Measurements from ENCODE around the gene POLR3E. TPM values are rescaled to one million over a fixed set of nuclear protein-coding genes. Genes with fewer than 3 reads are reported as not detected.

The POLR3E gene, protein sequence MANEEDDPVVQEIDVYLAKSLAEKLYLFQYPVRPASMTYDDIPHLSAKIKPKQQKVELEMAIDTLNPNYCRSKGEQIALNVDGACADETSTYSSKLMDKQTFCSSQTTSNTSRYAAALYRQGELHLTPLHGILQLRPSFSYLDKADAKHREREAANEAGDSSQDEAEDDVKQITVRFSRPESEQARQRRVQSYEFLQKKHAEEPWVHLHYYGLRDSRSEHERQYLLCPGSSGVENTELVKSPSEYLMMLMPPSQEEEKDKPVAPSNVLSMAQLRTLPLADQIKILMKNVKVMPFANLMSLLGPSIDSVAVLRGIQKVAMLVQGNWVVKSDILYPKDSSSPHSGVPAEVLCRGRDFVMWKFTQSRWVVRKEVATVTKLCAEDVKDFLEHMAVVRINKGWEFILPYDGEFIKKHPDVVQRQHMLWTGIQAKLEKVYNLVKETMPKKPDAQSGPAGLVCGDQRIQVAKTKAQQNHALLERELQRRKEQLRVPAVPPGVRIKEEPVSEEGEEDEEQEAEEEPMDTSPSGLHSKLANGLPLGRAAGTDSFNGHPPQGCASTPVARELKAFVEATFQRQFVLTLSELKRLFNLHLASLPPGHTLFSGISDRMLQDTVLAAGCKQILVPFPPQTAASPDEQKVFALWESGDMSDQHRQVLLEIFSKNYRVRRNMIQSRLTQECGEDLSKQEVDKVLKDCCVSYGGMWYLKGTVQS
- 19.5 TPM for total RNA-seq

DNA sequence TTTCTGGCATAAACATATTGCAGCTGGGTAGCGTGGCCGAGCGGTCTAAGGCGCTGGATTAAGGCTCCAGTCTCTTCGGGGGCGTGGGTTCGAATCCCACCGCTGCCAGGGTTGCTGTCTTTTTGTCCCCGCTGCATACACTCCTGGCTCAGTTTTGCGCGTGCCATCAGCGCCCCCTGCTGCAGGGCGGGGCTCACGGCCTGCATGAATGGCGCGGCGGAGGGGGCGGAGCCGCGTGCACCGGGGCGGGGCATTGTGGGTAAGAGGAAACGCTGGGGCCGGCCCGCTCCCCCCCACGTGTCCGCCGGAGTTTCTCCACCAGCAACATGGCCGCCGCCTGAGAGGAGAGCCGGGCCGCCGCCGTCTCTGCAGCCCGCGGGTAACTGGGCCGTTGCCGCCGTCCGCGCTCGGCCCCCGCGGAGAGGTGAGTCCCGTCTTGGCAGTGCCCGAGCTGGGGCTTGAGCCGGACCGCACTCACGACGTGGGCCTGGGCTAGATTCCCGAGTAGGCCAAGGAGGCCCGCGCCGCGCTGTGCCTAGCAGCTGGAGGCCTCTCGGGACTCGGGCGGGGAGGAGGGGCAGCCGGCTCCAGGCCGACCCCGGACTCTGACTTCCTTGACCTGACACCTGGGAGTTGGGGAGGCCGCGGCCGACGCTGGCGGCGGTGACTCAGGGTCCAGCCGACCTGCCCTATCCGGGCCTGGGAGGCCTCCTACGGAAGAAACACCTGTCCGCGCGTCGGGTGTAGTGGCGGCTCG, at the start of gene POLR3E:
POLR3E (plus strand) TSS at position 296 of the 757 bp plus-strand sequence. CDS start 5,560 bp downstream, outside the sequence.
- Histone ChIP-seq H3K4me3 (peak within 1 kb of the TSS; percentile 83 to 93), H3K27ac (peak within 1 kb of the TSS; percentile 94 to 97), H3K27me3 (no peaks in the 10 kb centered on the region), H3K9me3 (no peaks in the 10 kb centered on the region), H3K36me3 (no peaks in the 10 kb centered on the region), H3K4me1 (peaks cover 3% of the 10 kb centered on the region in 2 donors)
- peak; percentile 98 to 100 for DNase-seq (ENCODE audit: low spot score in 2 of 2)
- TF ChIP-seq, protein P1, sequence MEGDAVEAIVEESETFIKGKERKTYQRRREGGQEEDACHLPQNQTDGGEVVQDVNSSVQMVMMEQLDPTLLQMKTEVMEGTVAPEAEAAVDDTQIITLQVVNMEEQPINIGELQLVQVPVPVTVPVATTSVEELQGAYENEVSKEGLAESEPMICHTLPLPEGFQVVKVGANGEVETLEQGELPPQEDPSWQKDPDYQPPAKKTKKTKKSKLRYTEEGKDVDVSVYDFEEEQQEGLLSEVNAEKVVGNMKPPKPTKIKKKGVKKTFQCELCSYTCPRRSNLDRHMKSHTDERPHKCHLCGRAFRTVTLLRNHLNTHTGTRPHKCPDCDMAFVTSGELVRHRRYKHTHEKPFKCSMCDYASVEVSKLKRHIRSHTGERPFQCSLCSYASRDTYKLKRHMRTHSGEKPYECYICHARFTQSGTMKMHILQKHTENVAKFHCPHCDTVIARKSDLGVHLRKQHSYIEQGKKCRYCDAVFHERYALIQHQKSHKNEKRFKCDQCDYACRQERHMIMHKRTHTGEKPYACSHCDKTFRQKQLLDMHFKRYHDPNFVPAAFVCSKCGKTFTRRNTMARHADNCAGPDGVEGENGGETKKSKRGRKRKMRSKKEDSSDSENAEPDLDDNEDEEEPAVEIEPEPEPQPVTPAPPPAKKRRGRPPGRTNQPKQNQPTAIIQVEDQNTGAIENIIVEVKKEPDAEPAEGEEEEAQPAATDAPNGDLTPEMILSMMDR (IDR thresholded peaks at IDR 0.05) = peak; percentile 93 to 99 (median 94)
- intact Hi-C loops (cut with DNase I) = loop anchor here (5.0 to 10.0 kb wide), 4 partner anchors 75 to 345 kb away; partner anchors contain the start of genes CDR2, MOSMO and UQCRC2

DNA sequence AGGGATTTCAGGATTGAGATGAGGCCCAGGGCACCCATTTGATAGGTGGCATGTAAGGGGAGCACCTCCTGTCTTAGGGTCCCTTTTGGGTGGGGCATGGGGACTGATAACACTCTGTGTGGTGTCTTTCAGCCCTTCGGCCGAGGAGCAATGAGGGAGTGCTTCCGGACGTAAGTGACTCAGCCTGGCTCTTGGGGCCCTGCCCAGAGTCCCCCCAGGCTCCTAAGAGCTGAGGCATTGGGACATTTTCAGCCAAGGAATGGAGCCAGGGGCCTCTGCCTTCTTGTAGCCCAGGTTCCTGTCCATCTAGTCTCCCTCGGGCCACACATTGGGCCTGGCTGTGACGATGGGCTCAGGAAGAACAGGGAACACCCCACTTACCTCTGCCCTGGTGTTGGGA, 46.7 kb upstream of the POLR3E start:
- TF ChIP-seq, protein P1 (IDR thresholded peaks at IDR 0.05) = no peak
- Histone ChIP-seq H3K4me3 (no peak overlapping the region), H3K9me3 (no peaks in the 10 kb centered on the region), H3K36me3 (peaks cover 82 to 86% of the 10 kb centered on the region in 2 donors), H3K27me3 (no peaks in the 10 kb centered on the region), H3K4me1 (no peaks in the 10 kb centered on the region), H3K27ac (peak overlapping the region in 1 of 2 donors; percentile 19)
- intact Hi-C loops (cut with DNase I) = no loop called here
- DNase-seq (ENCODE audit: low spot score in 2 of 2) = no peak

- peaks cover 87 to 92% of the 10 kb centered on the region in 2 donors for H3K36me3 ChIP-seq
These were observed 44.9 kb upstream of the POLR3E start for GRCh38 chr16:22252317-22252716.

DNA sequence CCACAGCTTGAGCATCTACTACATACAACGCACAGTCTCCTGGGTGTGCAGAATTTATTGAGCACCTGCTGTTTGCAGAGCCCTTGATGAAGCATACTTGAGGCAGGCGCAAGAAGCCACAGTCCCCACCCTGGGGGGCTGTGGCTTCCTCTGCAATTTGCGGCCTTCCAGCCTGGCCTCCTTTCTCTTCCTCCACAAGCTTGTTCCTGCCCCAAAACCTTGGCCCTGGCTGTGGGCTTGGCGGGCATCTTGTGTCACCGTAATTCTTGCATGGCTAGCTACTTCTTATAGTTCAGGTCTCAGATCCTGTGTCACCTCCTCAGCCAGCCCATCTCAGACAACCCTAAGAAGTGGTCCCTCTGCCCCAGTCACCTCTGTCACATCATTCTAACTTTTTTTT, 43.9 kb upstream of the POLR3E start:
- intact Hi-C loops (cut with DNase I) = no loop called here
- TF ChIP-seq, protein P1 (IDR thresholded peaks at IDR 0.05) = no peak
- Histone ChIP-seq H3K9me3 (no peaks in the 10 kb centered on the region), H3K36me3 (peaks cover 91 to 92% of the 10 kb centered on the region in 2 donors), H3K27ac (no peak overlapping the region), H3K27me3 (no peaks in the 10 kb centered on the region), H3K4me3 (no peak overlapping the region), H3K4me1 (no peaks in the 10 kb centered on the region)
- DNase-seq (ENCODE audit: low spot score in 2 of 2) = no peak

More at GRCh38 chr16:22252317-22252716, 44.9 kb upstream of the POLR3E start:
- no peak for DNase-seq (ENCODE audit: low spot score in 2 of 2)
- H3K9me3 ChIP-seq = no peaks in the 10 kb centered on the region
- H3K4me3 ChIP-seq = no peak overlapping the region
- H3K27ac ChIP-seq = no peak overlapping the region
- intact Hi-C loops (cut with DNase I) = no loop called here
- H3K4me1 ChIP-seq = no peaks in the 10 kb centered on the region
- no peaks in the 10 kb centered on the region for H3K27me3 ChIP-seq
- TF ChIP-seq, protein P1 (IDR thresholded peaks at IDR 0.05) = no peak

DNA sequence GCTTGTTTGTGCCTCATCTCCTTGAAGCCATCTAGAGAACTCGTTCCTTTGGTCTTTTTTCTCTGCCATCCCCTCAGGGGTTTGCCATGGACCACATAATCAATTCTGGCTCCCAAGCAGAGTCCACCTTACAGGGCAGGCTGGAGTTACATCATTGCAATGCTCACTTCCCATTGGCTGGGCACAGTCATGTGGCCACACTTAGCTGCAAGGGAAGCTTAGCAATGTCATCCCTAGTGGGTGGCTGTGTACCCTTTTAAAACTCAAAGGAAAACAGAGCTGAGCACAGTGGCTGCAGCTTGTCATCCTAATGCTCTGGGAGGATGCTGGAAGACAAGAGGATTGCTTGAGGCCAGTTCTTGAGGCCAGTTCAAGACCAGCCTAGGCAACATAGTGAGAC, 41.9 kb upstream of the POLR3E start:
- H3K27ac ChIP-seq = no peak overlapping the region
- H3K4me1 ChIP-seq = no peaks in the 10 kb centered on the region
- H3K36me3 ChIP-seq = peaks cover 97% of the 10 kb centered on the region in 2 donors
- TF ChIP-seq, protein P1 (IDR thresholded peaks at IDR 0.05) = no peak
- no peak overlapping the region for H3K4me3 ChIP-seq
- no peak for DNase-seq (ENCODE audit: low spot score in 2 of 2)
- H3K27me3 ChIP-seq = no peaks in the 10 kb centered on the region
- intact Hi-C loops (cut with DNase I) = no loop called here
- H3K9me3 ChIP-seq = no peaks in the 10 kb centered on the region

Data from ascending aorta (tissue), 2 donors.